HL-60 (cell line): ENCODE measurements around the gene ANKFN1.
A peak's percentile ranks its signal among the peaks of the same experiment; 100 is the strongest.

Experiments used
- DNase-seq, 2 experiments: peaks; one replicate each; pipeline ENCODE4 v3.0.0-alpha.2; 2010 to 2020; ENCODE audit warnings: low read depth in 1 of 2, low spot score in 1 of 2
- H3K27ac ChIP-seq: fragments of 250-450 bp; sonication (Bioruptor Pico); replicated peaks from 2 replicates; pipeline ENCODE4 v1.5.1; 2020; ENCODE audit warnings: mild to moderate bottlenecking, moderate library complexity
- H3K27me3 ChIP-seq: fragments of 250-450 bp; sonication (Bioruptor Pico); 2 replicates; pipeline ENCODE4 v1.5.1; 2021; ENCODE audit warnings: mild to moderate bottlenecking, moderate library complexity; ENCODE audit not compliant: insufficient read depth, poor library complexity, severe bottlenecking
- H3K4me3 ChIP-seq: replicated peaks from 2 replicates; pipeline ENCODE4 v1.5.1; 2011; ENCODE audit warnings: mild to moderate bottlenecking, control low read depth, low read length; ENCODE audit not compliant: insufficient read depth
- GABPA ChIP-seq: IDR thresholded peaks from 2 replicates; pipeline ENCODE4 v1.6.1; 2012; ENCODE audit warnings: low read depth
- POLR2AphosphoS5 ChIP-seq: IDR thresholded peaks from 2 replicates; pipeline ENCODE4 v1.6.1; 2012; ENCODE audit warnings: low read depth
- SPI1 ChIP-seq: IDR thresholded peaks from 2 replicates; pipeline ENCODE4 v1.6.1; 2012; ENCODE audit warnings: low read depth, mild to moderate bottlenecking, borderline replicate concordance
- TF ChIP-seq, protein P1 (sequence below): IDR thresholded peaks from one replicate; pipeline ENCODE4 v1.5.1; 2011; ENCODE audit warnings: low read length, control low read depth, inconsistent platforms; ENCODE audit not compliant: insufficient read depth
- TF ChIP-seq, protein P2 (sequence below): IDR thresholded peaks from 2 replicates; pipeline ENCODE4 v1.6.1; 2012; ENCODE audit warnings: low read depth; ENCODE audit not compliant: insufficient replicate concordance

The ANKFN1 gene

DNA sequence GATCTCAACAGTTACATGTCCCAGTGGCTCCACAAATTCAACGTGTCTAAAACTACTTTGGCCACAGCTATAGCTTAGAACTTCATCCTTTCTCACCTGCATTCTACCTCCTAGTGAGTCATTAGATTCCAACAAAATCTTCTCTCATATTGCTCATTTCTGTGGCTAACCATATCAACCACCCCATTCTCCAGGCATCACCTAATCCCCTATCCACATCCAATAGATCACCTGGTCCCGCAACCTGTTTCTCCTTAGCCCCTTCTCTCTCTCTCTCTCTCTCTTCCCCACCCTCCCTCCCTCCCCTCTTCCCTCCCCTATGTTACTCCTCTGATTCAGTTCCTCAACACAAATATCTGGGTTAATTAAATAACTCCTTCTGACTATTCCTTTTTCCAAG lies 64.6 kb downstream of the ANKFN1 start:
- Histone ChIP-seq H3K4me3 (no peak overlapping the region), H3K27me3 (no peaks in the 10 kb centered on the region), H3K27ac (no peak overlapping the region)
- TF ChIP-seq POLR2AphosphoS5 (no peak), SPI1 (no peak), GABPA (no peak)
- TF ChIP-seq, protein P1, sequence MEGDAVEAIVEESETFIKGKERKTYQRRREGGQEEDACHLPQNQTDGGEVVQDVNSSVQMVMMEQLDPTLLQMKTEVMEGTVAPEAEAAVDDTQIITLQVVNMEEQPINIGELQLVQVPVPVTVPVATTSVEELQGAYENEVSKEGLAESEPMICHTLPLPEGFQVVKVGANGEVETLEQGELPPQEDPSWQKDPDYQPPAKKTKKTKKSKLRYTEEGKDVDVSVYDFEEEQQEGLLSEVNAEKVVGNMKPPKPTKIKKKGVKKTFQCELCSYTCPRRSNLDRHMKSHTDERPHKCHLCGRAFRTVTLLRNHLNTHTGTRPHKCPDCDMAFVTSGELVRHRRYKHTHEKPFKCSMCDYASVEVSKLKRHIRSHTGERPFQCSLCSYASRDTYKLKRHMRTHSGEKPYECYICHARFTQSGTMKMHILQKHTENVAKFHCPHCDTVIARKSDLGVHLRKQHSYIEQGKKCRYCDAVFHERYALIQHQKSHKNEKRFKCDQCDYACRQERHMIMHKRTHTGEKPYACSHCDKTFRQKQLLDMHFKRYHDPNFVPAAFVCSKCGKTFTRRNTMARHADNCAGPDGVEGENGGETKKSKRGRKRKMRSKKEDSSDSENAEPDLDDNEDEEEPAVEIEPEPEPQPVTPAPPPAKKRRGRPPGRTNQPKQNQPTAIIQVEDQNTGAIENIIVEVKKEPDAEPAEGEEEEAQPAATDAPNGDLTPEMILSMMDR, result no peak
- TF ChIP-seq, protein P2, sequence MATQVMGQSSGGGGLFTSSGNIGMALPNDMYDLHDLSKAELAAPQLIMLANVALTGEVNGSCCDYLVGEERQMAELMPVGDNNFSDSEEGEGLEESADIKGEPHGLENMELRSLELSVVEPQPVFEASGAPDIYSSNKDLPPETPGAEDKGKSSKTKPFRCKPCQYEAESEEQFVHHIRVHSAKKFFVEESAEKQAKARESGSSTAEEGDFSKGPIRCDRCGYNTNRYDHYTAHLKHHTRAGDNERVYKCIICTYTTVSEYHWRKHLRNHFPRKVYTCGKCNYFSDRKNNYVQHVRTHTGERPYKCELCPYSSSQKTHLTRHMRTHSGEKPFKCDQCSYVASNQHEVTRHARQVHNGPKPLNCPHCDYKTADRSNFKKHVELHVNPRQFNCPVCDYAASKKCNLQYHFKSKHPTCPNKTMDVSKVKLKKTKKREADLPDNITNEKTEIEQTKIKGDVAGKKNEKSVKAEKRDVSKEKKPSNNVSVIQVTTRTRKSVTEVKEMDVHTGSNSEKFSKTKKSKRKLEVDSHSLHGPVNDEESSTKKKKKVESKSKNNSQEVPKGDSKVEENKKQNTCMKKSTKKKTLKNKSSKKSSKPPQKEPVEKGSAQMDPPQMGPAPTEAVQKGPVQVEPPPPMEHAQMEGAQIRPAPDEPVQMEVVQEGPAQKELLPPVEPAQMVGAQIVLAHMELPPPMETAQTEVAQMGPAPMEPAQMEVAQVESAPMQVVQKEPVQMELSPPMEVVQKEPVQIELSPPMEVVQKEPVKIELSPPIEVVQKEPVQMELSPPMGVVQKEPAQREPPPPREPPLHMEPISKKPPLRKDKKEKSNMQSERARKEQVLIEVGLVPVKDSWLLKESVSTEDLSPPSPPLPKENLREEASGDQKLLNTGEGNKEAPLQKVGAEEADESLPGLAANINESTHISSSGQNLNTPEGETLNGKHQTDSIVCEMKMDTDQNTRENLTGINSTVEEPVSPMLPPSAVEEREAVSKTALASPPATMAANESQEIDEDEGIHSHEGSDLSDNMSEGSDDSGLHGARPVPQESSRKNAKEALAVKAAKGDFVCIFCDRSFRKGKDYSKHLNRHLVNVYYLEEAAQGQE, result no peak
- DNase-seq, result no peak

DNA sequence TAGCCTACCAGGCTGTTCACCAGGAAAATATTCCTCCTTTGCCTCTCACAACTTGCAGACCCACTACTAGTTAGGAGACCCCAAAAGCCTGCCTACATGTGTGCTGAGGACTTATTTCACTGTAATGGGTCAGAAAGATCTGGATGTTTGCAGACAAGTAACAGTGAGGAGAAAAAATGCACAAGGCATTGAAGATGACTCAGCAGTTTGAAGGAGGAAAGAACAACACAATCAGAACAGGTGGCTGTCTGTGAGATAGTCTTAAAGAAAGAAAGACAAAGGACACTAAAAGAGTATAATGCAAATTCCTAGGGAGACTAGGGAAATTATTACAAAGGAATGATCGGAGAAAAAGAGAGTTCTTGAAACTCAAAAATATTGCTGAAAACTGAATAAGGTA lies 69.0 kb downstream of the ANKFN1 start:
- TF ChIP-seq GABPA, result no peak
- TF ChIP-seq SPI1, result no peak
- no peak for TF ChIP-seq POLR2AphosphoS5
- TF ChIP-seq, protein P2, result no peak
- TF ChIP-seq, protein P1, result no peak
- H3K4me3 ChIP-seq, result no peak overlapping the region
- no peaks in the 10 kb centered on the region for H3K27me3 ChIP-seq
- H3K27ac ChIP-seq, result no peak overlapping the region
- peak in 1 of 2 experiments; percentile 10 for DNase-seq

DNA sequence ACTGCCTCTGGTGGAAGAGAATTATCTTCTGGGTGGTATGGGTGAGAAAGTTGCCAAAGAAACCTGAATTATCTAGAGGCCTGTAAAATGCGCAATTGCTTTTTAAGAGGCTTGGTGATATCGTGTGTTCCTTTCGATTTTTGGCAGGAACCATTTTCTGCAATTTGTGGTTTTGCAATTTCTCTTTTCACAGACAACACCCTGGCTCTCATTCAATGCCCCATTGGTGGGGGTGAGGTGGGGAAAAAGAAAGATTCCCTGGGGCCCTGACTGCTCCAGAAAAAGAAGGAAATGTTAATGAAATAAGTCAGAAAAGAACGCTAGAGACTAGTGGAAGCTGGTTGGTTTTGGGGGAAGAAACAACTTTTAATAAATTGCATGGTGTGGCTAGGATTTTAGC lies 77.4 kb downstream of the ANKFN1 start:
- TF ChIP-seq GABPA (no peak), SPI1 (no peak), POLR2AphosphoS5 (no peak)
- TF ChIP-seq, protein P2, result no peak
- TF ChIP-seq, protein P1, result no peak
- DNase-seq, result peak in 1 of 2 experiments; percentile 38
- no peaks in the 10 kb centered on the region for H3K27me3 ChIP-seq
- H3K4me3 ChIP-seq, result no peak overlapping the region
- peak overlapping the region; percentile 42 for H3K27ac ChIP-seq
